Astrocyte (in vitro differentiated cells and primary cell): Measurements from ENCODE around the gene DYNC1LI2. TPM values are rescaled to one million over a fixed set of nuclear protein-coding genes. Genes with fewer than 3 reads are reported as not detected.

Source experiments
- DNase-seq: peaks from one replicate; pipeline ENCODE4 v3.0.0-alpha.2; 2010; ENCODE audit warnings: low read depth
- FAIRE-seq: peaks from 2 replicates; lab custom pipeline; 2011; peaks lifted over from hg19 to GRCh38; lab: Jason Lieb, UNC
- H2AFZ ChIP-seq: 2 replicates; pipeline ENCODE4 v1.6.0; 2012; ENCODE audit warnings: low read depth, low read length, inconsistent platforms
- H3K27ac ChIP-seq: 2 replicates; pipeline ENCODE4 v1.5.1; 2011; ENCODE audit warnings: low read depth, low read length, inconsistent platforms
- H3K27me3 ChIP-seq: 2 replicates; pipeline ENCODE4 v1.6.0; 2011; ENCODE audit warnings: low read length, inconsistent platforms; ENCODE audit not compliant: insufficient read depth
- H3K36me3 ChIP-seq: 2 replicates; pipeline ENCODE4 v1.5.1; 2011; ENCODE audit warnings: low read length, inconsistent platforms; ENCODE audit not compliant: insufficient read depth
- H3K4me1 ChIP-seq: 2 replicates; pipeline ENCODE4 v1.5.1; 2011; ENCODE audit warnings: low read length, inconsistent platforms; ENCODE audit not compliant: insufficient read depth
- H3K4me2 ChIP-seq: 2 replicates; pipeline ENCODE4 v1.6.0; 2012; ENCODE audit warnings: low read length, inconsistent platforms
- H3K4me3 ChIP-seq: 2 replicates; pipeline ENCODE4 v1.5.1; 2011; ENCODE audit warnings: low read depth, mild to moderate bottlenecking, low read length, inconsistent platforms; ENCODE audit not compliant: insufficient read depth
- H3K79me2 ChIP-seq: 2 replicates; pipeline ENCODE4 v1.6.0; 2012; ENCODE audit warnings: mild to moderate bottlenecking, low read length, inconsistent platforms; ENCODE audit not compliant: insufficient read depth
- H3K9ac ChIP-seq: 2 replicates; pipeline ENCODE4 v1.6.0; 2012; ENCODE audit warnings: mild to moderate bottlenecking, low read length, inconsistent platforms
- H3K9me3 ChIP-seq: 2 replicates; pipeline ENCODE4 v1.5.1; 2012; ENCODE audit warnings: low read depth, mild to moderate bottlenecking, low read length, inconsistent platforms; ENCODE audit not compliant: insufficient read depth
- H4K20me1 ChIP-seq: 2 replicates; pipeline ENCODE4 v1.6.0; 2012; ENCODE audit warnings: low read length, inconsistent platforms; ENCODE audit not compliant: insufficient read depth
- H3K27ac Mint-ChIP-seq: one replicate; pipeline ENCODE4 v1.8.0; 2021; ENCODE audit warnings: mild to moderate bottlenecking, mixed read lengths; ENCODE audit not compliant: unreplicated experiment
- H3K27me3 Mint-ChIP-seq: one replicate; pipeline ENCODE4 v1.8.0; 2021; ENCODE audit warnings: low read depth, mixed read lengths; ENCODE audit not compliant: unreplicated experiment
- H3K36me3 Mint-ChIP-seq: one replicate; pipeline ENCODE4 v1.8.0; 2021; ENCODE audit warnings: low read depth, mixed read lengths; ENCODE audit not compliant: unreplicated experiment
- H3K4me1 Mint-ChIP-seq: one replicate; pipeline ENCODE4 v1.8.0; 2021; ENCODE audit warnings: low read depth, mixed read lengths; ENCODE audit not compliant: unreplicated experiment
- H3K4me3 Mint-ChIP-seq: one replicate; pipeline ENCODE4 v1.8.0; 2021; ENCODE audit warnings: mild to moderate bottlenecking, moderate library complexity, mixed read lengths; ENCODE audit not compliant: unreplicated experiment
- H3K9me3 Mint-ChIP-seq: one replicate; pipeline ENCODE4 v1.8.0; 2021; ENCODE audit warnings: mild to moderate bottlenecking, mixed read lengths; ENCODE audit not compliant: unreplicated experiment
- CTCF ChIP-seq: IDR thresholded peaks from 2 replicates; pipeline ENCODE4 v1.5.1; 2011; ENCODE audit warnings: low read depth, mild to moderate bottlenecking, inconsistent platforms, low read length, moderate library complexity; ENCODE audit not compliant: insufficient read depth
- EZH2 ChIP-seq: IDR thresholded peaks from 2 replicates; pipeline ENCODE4 v1.6.1; 2012; ENCODE audit warnings: mild to moderate bottlenecking, low read length, inconsistent platforms; ENCODE audit not compliant: insufficient read depth
- total RNA-seq: library from RNA; stranded (reverse); gene quantifications from 2 replicates; pipeline ENCODE4 v1.2.1, GENCODE V29; 2021

DYNC1LI2 gene
- total RNA-seq, 1 donor from 2014 or later = 150 TPM

- Histone ChIP-seq H3K9ac (no peak overlapping the region), H3K27me3 (no peaks in the 10 kb centered on the region), H3K4me3 (no peak overlapping the region), H3K27ac (no peak overlapping the region), H3K79me2 (no peaks in the 10 kb centered on the region), H3K4me2 (no peak overlapping the region), H3K9me3 (no peaks in the 10 kb centered on the region), H2AFZ (no peak overlapping the region), H3K36me3 (no peaks in the 10 kb centered on the region), H4K20me1 (no peaks in the 10 kb centered on the region), H3K4me1 (no peaks in the 10 kb centered on the region)
- DNase-seq = no peak
- FAIRE-seq = no peak
- Mint-ChIP-seq H3K27ac (no peak overlapping the region), H3K27me3 (no peaks in the 10 kb centered on the region), H3K4me1 (peaks cover 3% of the 10 kb centered on the region), H3K36me3 (peaks cover 2% of the 10 kb centered on the region), H3K9me3 (no peaks in the 10 kb centered on the region), H3K4me3 (no peak overlapping the region)
- TF ChIP-seq CTCF = no peak
- no peak for TF ChIP-seq EZH2
Measured at GRCh38 chr16:66776457-66776856, 25.0 kb upstream of the DYNC1LI2 start.

- Histone ChIP-seq H3K79me2 (no peaks in the 10 kb centered on the region), H4K20me1 (no peaks in the 10 kb centered on the region), H3K36me3 (no peaks in the 10 kb centered on the region), H3K4me1 (no peaks in the 10 kb centered on the region), H3K9me3 (no peaks in the 10 kb centered on the region), H2AFZ (no peak overlapping the region), H3K27ac (no peak overlapping the region), H3K4me3 (no peak overlapping the region), H3K4me2 (no peak overlapping the region), H3K27me3 (no peaks in the 10 kb centered on the region), H3K9ac (no peak overlapping the region)
- H3K4me3 Mint-ChIP-seq = no peak overlapping the region
- FAIRE-seq = no peak
- DNase-seq = no peak
- peaks cover 2% of the 10 kb centered on the region for H3K36me3 Mint-ChIP-seq
- no peak overlapping the region for H3K27ac Mint-ChIP-seq
- TF ChIP-seq CTCF (no peak), EZH2 (no peak)
- no peaks in the 10 kb centered on the region for H3K27me3 Mint-ChIP-seq
- no peaks in the 10 kb centered on the region for H3K9me3 Mint-ChIP-seq
- peaks cover 3% of the 10 kb centered on the region for H3K4me1 Mint-ChIP-seq
Measured at GRCh38 chr16:66774981-66775380, 23.6 kb upstream of the DYNC1LI2 start.

- Histone ChIP-seq H2AFZ (no peak overlapping the region), H3K36me3 (no peaks in the 10 kb centered on the region), H3K27me3 (no peaks in the 10 kb centered on the region), H3K9ac (no peak overlapping the region), H4K20me1 (no peaks in the 10 kb centered on the region), H3K79me2 (no peaks in the 10 kb centered on the region), H3K4me3 (no peak overlapping the region), H3K4me2 (no peak overlapping the region), H3K9me3 (no peaks in the 10 kb centered on the region), H3K4me1 (no peaks in the 10 kb centered on the region), H3K27ac (no peak overlapping the region)
- Mint-ChIP-seq H3K27me3 (peaks cover 6% of the 10 kb centered on the region), H3K27ac (no peak overlapping the region), H3K4me3 (no peak overlapping the region), H3K36me3 (no peaks in the 10 kb centered on the region), H3K4me1 (no peaks in the 10 kb centered on the region), H3K9me3 (no peaks in the 10 kb centered on the region)
- TF ChIP-seq EZH2 (no peak), CTCF (no peak)
- DNase-seq (no peak), FAIRE-seq (no peak)
Measured at GRCh38 chr16:66758086-66758485, 6.7 kb upstream of the DYNC1LI2 start.
